Measurements from ENCODE around the gene PPP1R36. TPM values are rescaled to one million over a fixed set of nuclear protein-coding genes. Genes with fewer than 3 reads are reported as not detected.

The PPP1R36 gene
- total RNA-seq, 1 donor from 2014 or later = 1.3 TPM

- no peak for TF ChIP-seq CTCF (IDR thresholded peaks at IDR 0.05; ENCODE audit: unreplicated experiment)
- no peak for DNase-seq (ENCODE audit: low spot score in 2 of 2, unreplicated experiment in 2 of 2)
- no peaks in the 10 kb centered on the region for H3K27me3 Mint-ChIP-seq (ENCODE audit: low read depth)
- no peaks in the 10 kb centered on the region for H3K36me3 Mint-ChIP-seq
- H3K9me3 Mint-ChIP-seq = no peaks in the 10 kb centered on the region
- H3K27ac Mint-ChIP-seq = peak overlapping the region; percentile 23
- H3K4me3 Mint-ChIP-seq = no peak overlapping the region
- H3K4me1 Mint-ChIP-seq = peaks cover 9% of the 10 kb centered on the region
Observed at GRCh38 chr14:64604001-64604400, 54.2 kb downstream of the PPP1R36 start.

- Mint-ChIP-seq H3K27me3 (ENCODE audit: low read depth) (no peaks in the 10 kb centered on the region), H3K36me3 (no peaks in the 10 kb centered on the region), H3K9me3 (no peaks in the 10 kb centered on the region), H3K4me1 (peaks cover 13% of the 10 kb centered on the region), H3K27ac (no peak overlapping the region), H3K4me3 (no peak overlapping the region)
- no peak for DNase-seq (ENCODE audit: low spot score in 2 of 2, unreplicated experiment in 2 of 2)
- TF ChIP-seq CTCF (IDR thresholded peaks at IDR 0.05; ENCODE audit: unreplicated experiment) = no peak
Observed at GRCh38 chr14:64604881-64605280, 55.1 kb downstream of the PPP1R36 start.

GRCh38 chr14:64605926-64606685, 56.3 kb downstream of the PPP1R36 start:
- TF ChIP-seq CTCF (IDR thresholded peaks at IDR 0.05; ENCODE audit: unreplicated experiment) = no peak
- peaks cover 18% of the 10 kb centered on the region for H3K4me1 Mint-ChIP-seq
- H3K27me3 Mint-ChIP-seq (ENCODE audit: low read depth) = no peaks in the 10 kb centered on the region
- no peaks in the 10 kb centered on the region for H3K9me3 Mint-ChIP-seq
- no peak overlapping the region for H3K27ac Mint-ChIP-seq
- DNase-seq (ENCODE audit: low spot score in 2 of 2, unreplicated experiment in 2 of 2) = no peak
- H3K4me3 Mint-ChIP-seq = no peak overlapping the region
- no peaks in the 10 kb centered on the region for H3K36me3 Mint-ChIP-seq

- no peaks in the 10 kb centered on the region for H3K9me3 Mint-ChIP-seq
- H3K4me3 Mint-ChIP-seq = no peak overlapping the region
- no peaks in the 10 kb centered on the region for H3K36me3 Mint-ChIP-seq
- H3K27ac Mint-ChIP-seq = no peak overlapping the region
- no peak for DNase-seq (ENCODE audit: low spot score in 2 of 2, unreplicated experiment in 2 of 2)
- H3K4me1 Mint-ChIP-seq = peaks cover 47% of the 10 kb centered on the region
- H3K27me3 Mint-ChIP-seq (ENCODE audit: low read depth) = no peaks in the 10 kb centered on the region
- TF ChIP-seq CTCF (IDR thresholded peaks at IDR 0.05; ENCODE audit: unreplicated experiment) = no peak
Observed at GRCh38 chr14:64610049-64610746, 60.4 kb downstream of the PPP1R36 start.

- DNase-seq (ENCODE audit: low spot score in 2 of 2, unreplicated experiment in 2 of 2) = no peak
- Mint-ChIP-seq H3K27ac (peak overlapping the region; percentile 94), H3K27me3 (ENCODE audit: low read depth) (no peaks in the 10 kb centered on the region), H3K9me3 (no peaks in the 10 kb centered on the region), H3K36me3 (no peaks in the 10 kb centered on the region), H3K4me3 (no peak overlapping the region), H3K4me1 (peaks cover 49% of the 10 kb centered on the region)
- TF ChIP-seq CTCF (IDR thresholded peaks at IDR 0.05; ENCODE audit: unreplicated experiment) = no peak
Observed at GRCh38 chr14:64611358-64612020, 61.7 kb downstream of the PPP1R36 start.
